ENCODE data around the gene RAI14.

The RAI14 gene

GRCh38 chr5:34656700-34657273 lies 659 bp downstream of the RAI14 start:
- Histone ChIP-seq H2BK120ac (ENCODE audit: low read depth, low read length) (peak overlapping the region; percentile 89), H3K79me1 (replicated peaks; ENCODE audit: low read length, poor library complexity, severe bottlenecking) (peaks cover 3% of the 10 kb centered on the region), H3K18ac (ENCODE audit: low read depth in 1 of 2, low read length in 2 of 2) (peak overlapping the region; percentile 56 to 98), H3K9me3 (ENCODE audit: control insufficient read depth, low read length) (no peaks in the 10 kb centered on the region), H3K27ac (ENCODE audit: low read length, poor library complexity, severe bottlenecking) (peak overlapping the region; percentile 95), H3K14ac (ENCODE audit: low read length in 2 of 2) (peak overlapping the region in 1 of 2 experiments; percentile 94), H3K4ac (ENCODE audit: low read depth in 1 of 2, low read length in 2 of 2) (peak overlapping the region; percentile 36 to 99), H4K8ac (ENCODE audit: low read length) (peak overlapping the region; percentile 87), H2BK5ac (ENCODE audit: low read depth, low read length, poor library complexity, severe bottlenecking) (peak overlapping the region; percentile 98), H3K4me1 (ENCODE audit: control insufficient read depth, insufficient read depth, low read depth, low read length) (peaks cover 16% of the 10 kb centered on the region), H4K91ac (ENCODE audit: low read length) (peak overlapping the region; percentile 81), H3K27me3 (ENCODE audit: control insufficient read depth in 1 of 2, insufficient read depth in 1 of 2, low read length in 2 of 2) (no peaks in the 10 kb centered on the region), H3K4me2 (ENCODE audit: low read length, poor library complexity, severe bottlenecking) (peak overlapping the region; percentile 73), H2AK5ac (ENCODE audit: low read length, severe bottlenecking) (peak overlapping the region; percentile 68), H2BK15ac (ENCODE audit: low read depth, poor library complexity, severe bottlenecking) (peak overlapping the region; percentile 90), H2BK12ac (ENCODE audit: low read length in 2 of 2) (peak overlapping the region; percentile 11 to 83), H3K9ac (ENCODE audit: low read length) (peak overlapping the region; percentile 94), H3K23ac (ENCODE audit: low read length in 2 of 2) (peak overlapping the region in 1 of 2 experiments; percentile 96), H3K4me3 (ENCODE audit: insufficient read depth in 1 of 2, low read depth in 1 of 2, low read length in 2 of 2) (peak overlapping the region; percentile 92), H3K36me3 (ENCODE audit: control insufficient read depth in 1 of 2, insufficient read depth in 2 of 2, low read depth in 1 of 2, low read length in 2 of 2) (peaks cover 3 to 14% of the 10 kb centered on the region in 2 experiments), H2AFZ (ENCODE audit: low read depth, low read length) (peak overlapping the region; percentile 65)
- 1% methylated on average over 46 of the region's 53 CpGs for WGBS
- DNase-seq: no peak

DNA sequence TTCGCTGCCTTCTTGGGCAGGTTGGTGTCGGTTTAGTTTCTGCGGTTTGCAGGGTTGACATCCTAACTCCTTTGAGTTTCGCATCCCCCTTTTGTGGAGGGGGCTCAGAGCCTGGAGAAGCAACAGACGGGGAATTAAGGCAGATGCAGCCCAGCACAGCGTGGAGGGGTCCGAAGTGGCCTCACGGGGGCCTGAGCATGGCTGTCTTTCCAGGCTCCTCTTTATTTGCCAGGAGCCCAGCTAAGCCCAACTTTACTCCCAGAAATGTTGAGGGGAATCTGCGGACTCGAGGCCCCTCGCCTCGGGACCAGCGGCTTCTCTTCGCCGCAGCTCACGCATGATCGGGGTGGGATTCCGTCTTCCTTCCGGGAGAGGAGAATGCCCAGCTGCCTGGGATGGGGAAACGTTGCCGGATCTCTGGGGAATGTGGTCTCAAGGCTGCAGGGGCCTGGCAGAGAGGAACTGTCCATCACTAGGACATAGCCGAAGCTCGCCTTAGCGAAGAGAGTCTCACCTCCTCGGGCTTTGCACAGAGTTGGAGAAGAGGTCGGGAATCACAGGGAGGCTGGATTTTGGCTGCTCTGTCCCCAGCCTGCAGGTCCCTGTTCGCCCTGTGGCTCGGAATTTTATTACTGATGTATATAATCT lies 1.3 kb downstream of the RAI14 start:
- Histone ChIP-seq H2AK5ac (ENCODE audit: low read length, severe bottlenecking) (peak overlapping the region; percentile 23), H3K4me2 (ENCODE audit: low read length, poor library complexity, severe bottlenecking) (peak overlapping the region; percentile 73), H3K27me3 (ENCODE audit: control insufficient read depth in 1 of 2, insufficient read depth in 1 of 2, low read length in 2 of 2) (no peaks in the 10 kb centered on the region), H4K8ac (ENCODE audit: low read length) (peak overlapping the region; percentile 29), H3K14ac (ENCODE audit: low read length in 2 of 2) (peak overlapping the region in 1 of 2 experiments; percentile 88), H3K79me1 (replicated peaks; ENCODE audit: low read length, poor library complexity, severe bottlenecking) (peaks cover 2% of the 10 kb centered on the region), H2BK120ac (ENCODE audit: low read depth, low read length) (peak overlapping the region; percentile 89), H4K91ac (ENCODE audit: low read length) (peak overlapping the region; percentile 6), H2AFZ (ENCODE audit: low read depth, low read length) (peak overlapping the region; percentile 36), H3K18ac (ENCODE audit: low read depth in 1 of 2, low read length in 2 of 2) (peak overlapping the region; percentile 56 to 98), H3K4me3 (ENCODE audit: insufficient read depth in 1 of 2, low read depth in 1 of 2, low read length in 2 of 2) (peak overlapping the region; percentile 92), H3K23ac (ENCODE audit: low read length in 2 of 2) (peak overlapping the region in 1 of 2 experiments; percentile 57), H2BK15ac (ENCODE audit: low read depth, poor library complexity, severe bottlenecking) (peak overlapping the region; percentile 90), H3K4me1 (ENCODE audit: control insufficient read depth, insufficient read depth, low read depth, low read length) (peaks cover 17% of the 10 kb centered on the region), H3K27ac (ENCODE audit: low read length, poor library complexity, severe bottlenecking) (peak overlapping the region; percentile 95), H3K36me3 (ENCODE audit: control insufficient read depth in 1 of 2, insufficient read depth in 2 of 2, low read depth in 1 of 2, low read length in 2 of 2) (peaks cover 4 to 20% of the 10 kb centered on the region in 2 experiments), H3K9ac (ENCODE audit: low read length) (peak overlapping the region; percentile 94), H3K4ac (ENCODE audit: low read depth in 1 of 2, low read length in 2 of 2) (peak overlapping the region; percentile 24 to 99), H3K9me3 (ENCODE audit: control insufficient read depth, low read length) (no peaks in the 10 kb centered on the region), H2BK12ac (ENCODE audit: low read length in 2 of 2) (peak overlapping the region; percentile 11 to 51), H2BK5ac (ENCODE audit: low read depth, low read length, poor library complexity, severe bottlenecking) (peak overlapping the region; percentile 98)
- peak; percentile 72 for DNase-seq
- WGBS: under 1% methylated on average over 25 of the region's 28 CpGs

DNA sequence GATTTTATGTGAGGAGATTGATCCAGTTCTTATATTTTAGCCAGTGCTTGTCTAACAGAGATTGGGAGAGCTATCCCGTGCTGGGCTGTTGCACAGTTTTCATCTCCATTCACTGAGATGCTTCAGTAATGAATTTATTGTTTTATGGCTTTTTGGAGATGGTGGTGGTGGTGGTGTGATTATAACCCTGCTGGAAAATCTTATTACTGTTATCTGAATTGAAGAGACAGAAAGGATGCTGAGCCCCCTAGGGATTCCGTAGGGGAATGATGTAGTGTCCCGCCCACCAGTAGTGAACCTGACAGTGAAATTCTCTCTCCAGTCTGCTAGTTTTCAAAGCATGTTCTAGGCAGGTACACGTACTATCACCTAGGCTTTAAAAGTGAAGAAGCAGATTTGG lies 1.9 kb downstream of the RAI14 start:
- Histone ChIP-seq H2BK12ac (ENCODE audit: low read length in 2 of 2) (no peak overlapping the region), H4K8ac (ENCODE audit: low read length) (no peak overlapping the region), H2BK120ac (ENCODE audit: low read depth, low read length) (no peak overlapping the region), H3K14ac (ENCODE audit: low read length in 2 of 2) (no peak overlapping the region), H3K4me3 (ENCODE audit: insufficient read depth in 1 of 2, low read depth in 1 of 2, low read length in 2 of 2) (peak overlapping the region in 1 of 2 experiments; percentile 92), H3K4me1 (ENCODE audit: control insufficient read depth, insufficient read depth, low read depth, low read length) (peaks cover 15% of the 10 kb centered on the region), H3K9me3 (ENCODE audit: control insufficient read depth, low read length) (no peaks in the 10 kb centered on the region), H3K27me3 (ENCODE audit: control insufficient read depth in 1 of 2, insufficient read depth in 1 of 2, low read length in 2 of 2) (no peaks in the 10 kb centered on the region), H3K36me3 (ENCODE audit: control insufficient read depth in 1 of 2, insufficient read depth in 2 of 2, low read depth in 1 of 2, low read length in 2 of 2) (peaks cover 7 to 23% of the 10 kb centered on the region in 2 experiments), H3K79me1 (replicated peaks; ENCODE audit: low read length, poor library complexity, severe bottlenecking) (peaks cover 2% of the 10 kb centered on the region), H3K9ac (ENCODE audit: low read length) (peak overlapping the region; percentile 94), H2BK15ac (ENCODE audit: low read depth, poor library complexity, severe bottlenecking) (no peak overlapping the region), H3K4ac (ENCODE audit: low read depth in 1 of 2, low read length in 2 of 2) (no peak overlapping the region), H3K27ac (ENCODE audit: low read length, poor library complexity, severe bottlenecking) (peak overlapping the region; percentile 95), H2BK5ac (ENCODE audit: low read depth, low read length, poor library complexity, severe bottlenecking) (no peak overlapping the region), H2AK5ac (ENCODE audit: low read length, severe bottlenecking) (no peak overlapping the region), H2AFZ (ENCODE audit: low read depth, low read length) (no peak overlapping the region), H3K18ac (ENCODE audit: low read depth in 1 of 2, low read length in 2 of 2) (no peak overlapping the region), H3K4me2 (ENCODE audit: low read length, poor library complexity, severe bottlenecking) (peak overlapping the region; percentile 73), H4K91ac (ENCODE audit: low read length) (no peak overlapping the region), H3K23ac (ENCODE audit: low read length in 2 of 2) (no peak overlapping the region)
- WGBS: 17% methylated on average over 3 of the region's 4 CpGs
- DNase-seq: peak; percentile 53

DNA sequence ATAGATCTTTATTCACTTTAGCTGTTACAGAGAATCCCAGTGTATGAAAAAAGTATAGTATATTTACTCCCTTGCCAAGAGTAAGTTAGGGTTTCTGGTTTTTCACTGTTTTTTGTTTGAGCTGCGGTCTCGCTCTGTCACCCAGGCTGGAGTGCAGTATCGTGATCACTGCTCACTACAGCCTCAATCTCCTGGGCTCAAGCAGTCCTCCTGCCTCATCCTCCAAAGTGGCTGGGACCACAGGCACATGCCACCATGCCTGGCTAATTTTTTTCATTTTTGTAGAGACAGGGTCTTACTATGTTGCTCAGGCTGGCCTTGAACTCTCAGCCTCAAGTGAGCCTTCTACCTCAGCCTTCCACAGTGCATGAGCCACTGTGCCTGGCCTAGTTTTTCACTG lies 3.0 kb downstream of the RAI14 start:
- Histone ChIP-seq H3K4me2 (ENCODE audit: low read length, poor library complexity, severe bottlenecking) (peak overlapping the region; percentile 44), H3K18ac (ENCODE audit: low read depth in 1 of 2, low read length in 2 of 2) (peak overlapping the region in 1 of 2 experiments; percentile 40), H4K91ac (ENCODE audit: low read length) (no peak overlapping the region), H2BK12ac (ENCODE audit: low read length in 2 of 2) (peak overlapping the region; percentile 23 to 86), H2AFZ (ENCODE audit: low read depth, low read length) (no peak overlapping the region), H3K23ac (ENCODE audit: low read length in 2 of 2) (no peak overlapping the region), H2BK120ac (ENCODE audit: low read depth, low read length) (no peak overlapping the region), H3K27me3 (ENCODE audit: control insufficient read depth in 1 of 2, insufficient read depth in 1 of 2, low read length in 2 of 2) (no peaks in the 10 kb centered on the region), H3K9me3 (ENCODE audit: control insufficient read depth, low read length) (no peaks in the 10 kb centered on the region), H2BK5ac (ENCODE audit: low read depth, low read length, poor library complexity, severe bottlenecking) (no peak overlapping the region), H3K9ac (ENCODE audit: low read length) (peak overlapping the region; percentile 58), H3K14ac (ENCODE audit: low read length in 2 of 2) (no peak overlapping the region), H4K8ac (ENCODE audit: low read length) (peak overlapping the region; percentile 19), H3K27ac (ENCODE audit: low read length, poor library complexity, severe bottlenecking) (peak overlapping the region; percentile 64), H3K4me3 (ENCODE audit: insufficient read depth in 1 of 2, low read depth in 1 of 2, low read length in 2 of 2) (peak overlapping the region in 1 of 2 experiments; percentile 51), H3K4me1 (ENCODE audit: control insufficient read depth, insufficient read depth, low read depth, low read length) (peaks cover 15% of the 10 kb centered on the region), H2AK5ac (ENCODE audit: low read length, severe bottlenecking) (no peak overlapping the region), H3K36me3 (ENCODE audit: control insufficient read depth in 1 of 2, insufficient read depth in 2 of 2, low read depth in 1 of 2, low read length in 2 of 2) (peaks cover 9 to 33% of the 10 kb centered on the region in 2 experiments), H3K79me1 (replicated peaks; ENCODE audit: low read length, poor library complexity, severe bottlenecking) (peaks cover 1% of the 10 kb centered on the region), H3K4ac (ENCODE audit: low read depth in 1 of 2, low read length in 2 of 2) (no peak overlapping the region), H2BK15ac (ENCODE audit: low read depth, poor library complexity, severe bottlenecking) (no peak overlapping the region)
- 98% methylated on average over 3 of the region's 3 CpGs for WGBS
- no peak for DNase-seq
